GM18861 (cell line): ENCODE measurements around the gene SOX21.

Experiments
- ATAC-seq: cut with Tn5 transposase; IDR thresholded peaks from one replicate; pipeline ENCODE4 v1.9.1; 2021; ENCODE audit not compliant: unreplicated experiment

SOX21 gene

GRCh38 chr13:94709001-94709834, 3.1 kb downstream of the SOX21 start:
- no peak for ATAC-seq

- no peak for ATAC-seq
These were observed 4.1 kb downstream of the SOX21 start for GRCh38 chr13:94708031-94708859.

GRCh38 chr13:94707400-94708021, 4.8 kb downstream of the SOX21 start:
- ATAC-seq = no peak

- ATAC-seq = no peak
These were observed 5.4 kb downstream of the SOX21 start for GRCh38 chr13:94706843-94707399.

GRCh38 chr13:94706101-94706842, 6.1 kb downstream of the SOX21 start:
- no peak for ATAC-seq

- no peak for ATAC-seq
These were observed 7.0 kb downstream of the SOX21 start for GRCh38 chr13:94705081-94706030.

- no peak for ATAC-seq
These were observed 7.8 kb downstream of the SOX21 start for GRCh38 chr13:94704377-94705080.

- no peak for ATAC-seq
These were observed 8.5 kb downstream of the SOX21 start for GRCh38 chr13:94703721-94704314.

- ATAC-seq = no peak
These were observed 9.1 kb downstream of the SOX21 start for GRCh38 chr13:94703271-94703670.

- ATAC-seq = no peak
These were observed 9.9 kb downstream of the SOX21 start for GRCh38 chr13:94702181-94703041.

- no peak for ATAC-seq
These were observed 10.8 kb downstream of the SOX21 start for GRCh38 chr13:94701313-94702180.

GRCh38 chr13:94700536-94700935, 11.8 kb downstream of the SOX21 start:
- ATAC-seq = no peak

- ATAC-seq = no peak
These were observed 12.3 kb downstream of the SOX21 start for GRCh38 chr13:94700051-94700535.

GRCh38 chr13:94696171-94696570, 16.2 kb downstream of the SOX21 start:
- no peak for ATAC-seq

GRCh38 chr13:94692030-94692429, 20.3 kb downstream of the SOX21 start:
- ATAC-seq = no peak

GRCh38 chr13:94683409-94683808, 28.9 kb downstream of the SOX21 start:
- ATAC-seq = no peak
